ENCODE results near the gene SMIM33. TPM values are rescaled to one million over a fixed set of nuclear protein-coding genes. Genes with fewer than 3 reads are reported as not detected.
A peak's percentile ranks its signal among the peaks of the same experiment; 100 is the strongest.

Gene SMIM33
- total and polyA plus RNA-seq, 2 experiments from 2014 or later, result not detected

DNA sequence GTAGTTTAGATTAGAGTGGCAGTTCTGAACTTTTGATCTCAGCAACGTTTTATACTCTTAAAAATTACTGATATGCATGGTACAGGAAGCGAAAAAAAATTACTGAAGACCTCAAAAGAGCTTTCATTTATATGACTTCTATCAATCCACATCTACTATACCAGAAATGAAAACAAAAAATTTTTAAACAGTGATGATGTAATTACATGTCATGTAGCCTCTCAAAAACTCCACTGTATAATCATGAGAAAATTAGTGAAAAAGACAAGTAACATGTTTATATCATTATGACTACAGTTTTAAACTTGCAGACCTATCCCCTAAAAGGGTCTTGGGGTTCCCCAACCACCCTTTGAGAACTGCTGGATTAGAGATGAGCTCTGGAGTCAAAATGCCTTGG, 40.8 kb upstream of the SMIM33 start:
- Histone ChIP-seq H3F3A (ENCODE audit: insufficient read depth) (0 out of 2 replicates have a peak, but pooled peaks cover 5% of the 10 kb centered on the region), H3K4me2 (ENCODE audit: unreplicated experiment) (no peak overlapping the region), H3K9me2 (ENCODE audit: insufficient read depth) (no peaks in the 10 kb centered on the region), H3K36me3 (ENCODE audit: low read depth) (no peaks in the 10 kb centered on the region), H3K27ac (no peak overlapping the region), H3K4me3 (no peak overlapping the region), H3K9ac (no peak overlapping the region), H3K9me3 (ENCODE audit: low read depth) (no peaks in the 10 kb centered on the region), H3K4me1 (ENCODE audit: insufficient read depth) (0 out of 2 replicates have a peak, but pooled peaks cover 4% of the 10 kb centered on the region), H4K20me1 (ENCODE audit: insufficient read depth) (no peaks in the 10 kb centered on the region), H2AFZ (no peak overlapping the region), H3K27me3 (replicated peaks; ENCODE audit: insufficient read depth) (no peaks in the 10 kb centered on the region), H3K79me2 (ENCODE audit: insufficient read depth) (no peaks in the 10 kb centered on the region)
- 78 to 84% methylated on average over 2 of the region's 2 CpGs for WGBS, 2 experiments (ENCODE audit: low coverage in 1 of 2, low lambda C conversion rate in 2 of 2, missing lambda C conversion rate in 2 of 2)
- no peak for DNase-seq
- TF ChIP-seq EZH2 (IDR thresholded peaks at IDR 0.05; ENCODE audit: insufficient read depth, poor library complexity, severe bottlenecking) (no peak), EZH2phosphoT487 (IDR thresholded peaks at IDR 0.05; ENCODE audit: insufficient read depth, low read depth) (no peak)
- in situ Hi-C loops (cut with MboI), result no loop called here

GRCh38 chr5:139431706-139432105, 39.1 kb upstream of the SMIM33 start:
- H2AFZ ChIP-seq, result no peak overlapping the region
- no peak overlapping the region for H3K9ac ChIP-seq
- TF ChIP-seq EZH2phosphoT487 (IDR thresholded peaks at IDR 0.05; ENCODE audit: insufficient read depth, low read depth), result no peak
- no peak for TF ChIP-seq EZH2 (IDR thresholded peaks at IDR 0.05; ENCODE audit: insufficient read depth, poor library complexity, severe bottlenecking)
- H3K27ac ChIP-seq, result no peak overlapping the region
- no peaks in the 10 kb centered on the region for H4K20me1 ChIP-seq (ENCODE audit: insufficient read depth)
- no peaks in the 10 kb centered on the region for H3K9me2 ChIP-seq (ENCODE audit: insufficient read depth)
- DNase-seq, result no peak
- H3K4me2 ChIP-seq (ENCODE audit: unreplicated experiment), result no peak overlapping the region
- H3K79me2 ChIP-seq (ENCODE audit: insufficient read depth), result no peaks in the 10 kb centered on the region
- H3K27me3 ChIP-seq (replicated peaks; ENCODE audit: insufficient read depth), result no peaks in the 10 kb centered on the region
- WGBS, 2 experiments (ENCODE audit: low coverage in 1 of 2, low lambda C conversion rate in 2 of 2, missing lambda C conversion rate in 2 of 2), result 90 to 97% methylated on average over 1 of the region's 1 CpG
- no peaks in the 10 kb centered on the region for H3K9me3 ChIP-seq (ENCODE audit: low read depth)
- in situ Hi-C loops (cut with MboI), result no loop called here
- no peaks in the 10 kb centered on the region for H3K36me3 ChIP-seq (ENCODE audit: low read depth)
- no peak overlapping the region for H3K4me3 ChIP-seq
- 0 out of 2 replicates have a peak, but pooled peaks cover 3% of the 10 kb centered on the region for H3K4me1 ChIP-seq (ENCODE audit: insufficient read depth)
- 0 out of 2 replicates have a peak, but pooled peaks cover 5% of the 10 kb centered on the region for H3F3A ChIP-seq (ENCODE audit: insufficient read depth)

DNA sequence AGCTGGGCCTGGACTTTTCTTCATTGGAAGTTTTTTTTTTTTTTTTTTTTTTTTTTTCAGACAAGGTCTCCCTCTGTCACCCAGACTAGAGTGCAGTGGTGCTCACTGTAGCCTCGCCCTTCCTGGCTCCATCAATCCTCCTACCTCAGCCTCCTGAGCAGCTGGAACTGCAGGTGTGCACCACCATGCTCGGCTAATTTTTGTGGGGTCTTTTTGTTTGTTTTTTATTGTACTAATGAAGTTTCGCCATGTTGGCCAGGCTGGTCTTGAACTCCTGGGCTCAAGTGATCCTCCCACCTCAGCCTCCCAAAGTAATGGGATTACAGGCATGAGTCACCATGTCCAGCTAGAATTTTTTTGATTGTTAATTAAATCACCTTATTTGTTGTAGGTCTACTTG, 35.1 kb upstream of the SMIM33 start:
- Histone ChIP-seq H3K9me3 (ENCODE audit: low read depth) (no peaks in the 10 kb centered on the region), H3K27me3 (replicated peaks; ENCODE audit: insufficient read depth) (no peaks in the 10 kb centered on the region), H3K4me1 (ENCODE audit: insufficient read depth) (peaks cover 3% of the 10 kb centered on the region; the same call in 1 of the 2 replicates), H4K20me1 (ENCODE audit: insufficient read depth) (no peaks in the 10 kb centered on the region), H3K27ac (no peak overlapping the region), H3F3A (ENCODE audit: insufficient read depth) (peaks cover 4% of the 10 kb centered on the region; the same call in 1 of the 2 replicates), H3K79me2 (ENCODE audit: insufficient read depth) (no peaks in the 10 kb centered on the region), H3K4me3 (no peak overlapping the region), H3K36me3 (ENCODE audit: low read depth) (no peaks in the 10 kb centered on the region), H3K4me2 (ENCODE audit: unreplicated experiment) (no peak overlapping the region), H2AFZ (no peak overlapping the region), H3K9ac (no peak overlapping the region), H3K9me2 (ENCODE audit: insufficient read depth) (no peaks in the 10 kb centered on the region)
- WGBS, 2 experiments (ENCODE audit: low coverage in 1 of 2, low lambda C conversion rate in 2 of 2, missing lambda C conversion rate in 2 of 2), result 87 to 100% methylated on average over 3 of the region's 3 CpGs
- TF ChIP-seq EZH2 (IDR thresholded peaks at IDR 0.05; ENCODE audit: insufficient read depth, poor library complexity, severe bottlenecking) (no peak), EZH2phosphoT487 (IDR thresholded peaks at IDR 0.05; ENCODE audit: insufficient read depth, low read depth) (no peak)
- in situ Hi-C loops (cut with MboI), result no loop called here
- DNase-seq, result no peak

DNA sequence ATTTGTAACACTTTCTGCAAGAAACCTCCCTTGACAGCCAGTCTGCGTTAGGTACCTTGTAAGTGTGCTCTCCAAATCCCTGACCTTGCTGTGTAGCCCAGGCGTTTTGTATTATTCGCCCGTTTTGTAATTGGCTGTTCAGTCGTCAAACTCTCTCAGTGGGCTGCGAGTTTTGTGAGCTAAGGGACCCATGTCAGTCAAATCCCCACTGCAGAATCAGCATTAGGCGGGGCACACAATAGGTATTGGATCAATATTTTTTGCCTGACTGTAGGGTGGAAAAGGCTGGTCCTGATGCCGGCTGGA, 32.1 kb upstream of the SMIM33 start:
- Histone ChIP-seq H4K20me1 (ENCODE audit: insufficient read depth) (no peaks in the 10 kb centered on the region), H3K36me3 (ENCODE audit: low read depth) (no peaks in the 10 kb centered on the region), H3K27me3 (replicated peaks; ENCODE audit: insufficient read depth) (no peaks in the 10 kb centered on the region), H2AFZ (peak overlapping the region; percentile 99), H3K9me3 (ENCODE audit: low read depth) (no peaks in the 10 kb centered on the region), H3K4me1 (ENCODE audit: insufficient read depth) (peaks cover 8% of the 10 kb centered on the region), H3K9ac (peak overlapping the region; percentile 94), H3K27ac (no peak overlapping the region), H3K9me2 (ENCODE audit: insufficient read depth) (no peaks in the 10 kb centered on the region), H3K4me3 (peak overlapping the region; percentile 91), H3K79me2 (ENCODE audit: insufficient read depth) (no peaks in the 10 kb centered on the region), H3K4me2 (ENCODE audit: unreplicated experiment) (peak overlapping the region; percentile 84), H3F3A (ENCODE audit: insufficient read depth) (peaks cover 7% of the 10 kb centered on the region; the same call in 1 of the 2 replicates)
- in situ Hi-C loops (cut with MboI), result no loop called here
- WGBS, 2 experiments (ENCODE audit: low coverage in 1 of 2, low lambda C conversion rate in 2 of 2, missing lambda C conversion rate in 2 of 2), result 34 to 40% methylated on average over 8 of the region's 8 CpGs
- TF ChIP-seq EZH2 (IDR thresholded peaks at IDR 0.05; ENCODE audit: insufficient read depth, poor library complexity, severe bottlenecking), result no peak
- no peak for TF ChIP-seq EZH2phosphoT487 (IDR thresholded peaks at IDR 0.05; ENCODE audit: insufficient read depth, low read depth)
- DNase-seq, result no peak

Measured in GM23248 (cell line).